PC-3 (cell line): Measurements from ENCODE around the gene ZFX.

ENCODE experiments used
- EZH2 ChIP-seq: fragments of 300-600 bp; sonication (generic); IDR thresholded peaks from one replicate; pipeline ENCODE4 v1.6.1; 2017; ENCODE audit warnings: antibody characterized with exemption, mild to moderate bottlenecking, low read length; ENCODE audit not compliant: unreplicated experiment
- EZH2phosphoT487 ChIP-seq: fragments of 300-600 bp; sonication (generic); IDR thresholded peaks from 2 replicates; pipeline ENCODE4 v1.6.1; 2018; ENCODE audit warnings: mild to moderate bottlenecking, antibody characterized with exemption, low read length, borderline replicate concordance
- TF ChIP-seq, protein P1 (sequence below): fragments of 300-600 bp; sonication (generic); conservative IDR thresholded peaks from 2 replicates; pipeline ENCODE4 v1.5.1; 2017; ENCODE audit warnings: antibody characterized with exemption, low read depth, mild to moderate bottlenecking, low read length

DNA sequence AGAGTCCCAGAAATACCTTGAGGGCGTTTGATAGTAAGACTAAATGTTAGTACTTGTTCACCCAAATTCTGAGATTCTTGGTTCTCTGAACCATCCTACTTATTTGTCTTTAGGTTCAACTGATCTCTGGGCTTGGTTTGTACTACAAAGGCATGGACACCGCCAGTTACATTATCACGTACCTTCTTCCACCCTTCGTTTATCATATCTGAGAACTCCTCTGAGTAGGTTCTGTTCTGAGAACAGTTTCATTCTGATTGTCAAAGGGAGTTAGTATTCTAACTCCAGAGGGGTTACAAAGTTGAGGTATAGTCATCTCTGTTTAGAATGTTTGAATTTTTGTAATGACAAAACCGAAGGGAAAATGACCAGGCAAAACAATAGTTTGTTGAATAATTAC is 19.3 kb downstream of the ZFX start:
- TF ChIP-seq, protein P1, sequence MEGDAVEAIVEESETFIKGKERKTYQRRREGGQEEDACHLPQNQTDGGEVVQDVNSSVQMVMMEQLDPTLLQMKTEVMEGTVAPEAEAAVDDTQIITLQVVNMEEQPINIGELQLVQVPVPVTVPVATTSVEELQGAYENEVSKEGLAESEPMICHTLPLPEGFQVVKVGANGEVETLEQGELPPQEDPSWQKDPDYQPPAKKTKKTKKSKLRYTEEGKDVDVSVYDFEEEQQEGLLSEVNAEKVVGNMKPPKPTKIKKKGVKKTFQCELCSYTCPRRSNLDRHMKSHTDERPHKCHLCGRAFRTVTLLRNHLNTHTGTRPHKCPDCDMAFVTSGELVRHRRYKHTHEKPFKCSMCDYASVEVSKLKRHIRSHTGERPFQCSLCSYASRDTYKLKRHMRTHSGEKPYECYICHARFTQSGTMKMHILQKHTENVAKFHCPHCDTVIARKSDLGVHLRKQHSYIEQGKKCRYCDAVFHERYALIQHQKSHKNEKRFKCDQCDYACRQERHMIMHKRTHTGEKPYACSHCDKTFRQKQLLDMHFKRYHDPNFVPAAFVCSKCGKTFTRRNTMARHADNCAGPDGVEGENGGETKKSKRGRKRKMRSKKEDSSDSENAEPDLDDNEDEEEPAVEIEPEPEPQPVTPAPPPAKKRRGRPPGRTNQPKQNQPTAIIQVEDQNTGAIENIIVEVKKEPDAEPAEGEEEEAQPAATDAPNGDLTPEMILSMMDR, result no peak
- TF ChIP-seq EZH2phosphoT487 (no peak), EZH2 (no peak)
